Naive thymus-derived CD8-positive, alpha-beta T cell (primary cell): ENCODE data around the gene P4HA2. TPM values are rescaled to one million over a fixed set of nuclear protein-coding genes. Genes with fewer than 3 reads are reported as not detected.

Experiments
- ATAC-seq, 2 donors: fragments of 150-1000 bp; cut with Tn5 transposase in 1 of 2; sonication (Bioruptor Pico), chemical (Tn5 transposase) in 1 of 2; 1 replicate in 1 of 2; 2 replicates in 1 of 2; pipeline ENCODE4 v1.10.0; 2021; ENCODE audit warnings: mild to moderate bottlenecking in 2 of 2, moderate library complexity in 2 of 2
- POLR2A ChIA-PET: fragments of 350-600 bp; sonication (Branson Sonifier 250); formaldehyde crosslinking; loops from one replicate; lab custom pipeline; 2021; ENCODE audit warnings: antibody characterized with exemption; lab: Charles Lee
- DNase-seq, 10 donors: peaks; one replicate each; pipeline versions ENCODE4 v3.0.0 to v3.0.0-alpha.2; 2020 to 2022
- H3K27ac Mint-ChIP-seq, 10 donors: one replicate each; pipeline ENCODE4 v1.8.0; 2020 to 2022; ENCODE audit warnings: mild to moderate bottlenecking in 10 of 10, mixed read lengths in 10 of 10, moderate library complexity in 4 of 10, inconsistent platforms in 1 of 10
- H3K27me3 Mint-ChIP-seq, 5 donors: one replicate each; pipeline ENCODE4 v1.8.0; 2021 to 2022; ENCODE audit warnings: mixed read lengths in 5 of 5
- H3K36me3 Mint-ChIP-seq, 3 donors: one replicate each; pipeline ENCODE4 v1.8.0; 2020 to 2022; ENCODE audit warnings: mixed read lengths in 3 of 3, mild to moderate bottlenecking in 2 of 3, inconsistent platforms in 1 of 3
- H3K4me1 Mint-ChIP-seq, 4 donors: one replicate each; pipeline ENCODE4 v1.8.0; 2021 to 2022; ENCODE audit warnings: mixed read lengths in 4 of 4
- H3K4me3 Mint-ChIP-seq, 10 donors: one replicate each; pipeline ENCODE4 v1.8.0; 2020 to 2022; ENCODE audit warnings: mild to moderate bottlenecking in 10 of 10, mixed read lengths in 10 of 10, moderate library complexity in 6 of 10, inconsistent platforms in 1 of 10
- H3K9me3 Mint-ChIP-seq, 9 donors: one replicate each; pipeline ENCODE4 v1.8.0; 2020 to 2022; ENCODE audit warnings: mixed read lengths in 9 of 9, mild to moderate bottlenecking in 3 of 9, inconsistent platforms in 1 of 9, moderate library complexity in 1 of 9
- polyA plus RNA-seq, 3 donors: library from polyadenylated mRNA; unstranded; fragments of 300-500 nt; fragmentation: Illumina TruSeq; gene quantifications; one replicate each; pipeline ENCODE4 v1.2.3, GENCODE V29; 2021
- total RNA-seq, 8 experiments: library from RNA in 2 of 8; stranded (reverse) in 2 of 8; gene quantifications; one replicate each; pipeline ENCODE4 v1.2.3 and lab custom pipeline; 2021 to 2026

The P4HA2 gene
- total RNA-seq (not detected), polyA plus RNA-seq (1 to 10 TPM in 1 of 3 donors, not detected in 2; 1.2 TPM), total RNA-seq (lab: John Stamatoyannopoulos, UW) (0.07 to 1.5 (median 0.57) reads per million in 6 experiments)

DNA sequence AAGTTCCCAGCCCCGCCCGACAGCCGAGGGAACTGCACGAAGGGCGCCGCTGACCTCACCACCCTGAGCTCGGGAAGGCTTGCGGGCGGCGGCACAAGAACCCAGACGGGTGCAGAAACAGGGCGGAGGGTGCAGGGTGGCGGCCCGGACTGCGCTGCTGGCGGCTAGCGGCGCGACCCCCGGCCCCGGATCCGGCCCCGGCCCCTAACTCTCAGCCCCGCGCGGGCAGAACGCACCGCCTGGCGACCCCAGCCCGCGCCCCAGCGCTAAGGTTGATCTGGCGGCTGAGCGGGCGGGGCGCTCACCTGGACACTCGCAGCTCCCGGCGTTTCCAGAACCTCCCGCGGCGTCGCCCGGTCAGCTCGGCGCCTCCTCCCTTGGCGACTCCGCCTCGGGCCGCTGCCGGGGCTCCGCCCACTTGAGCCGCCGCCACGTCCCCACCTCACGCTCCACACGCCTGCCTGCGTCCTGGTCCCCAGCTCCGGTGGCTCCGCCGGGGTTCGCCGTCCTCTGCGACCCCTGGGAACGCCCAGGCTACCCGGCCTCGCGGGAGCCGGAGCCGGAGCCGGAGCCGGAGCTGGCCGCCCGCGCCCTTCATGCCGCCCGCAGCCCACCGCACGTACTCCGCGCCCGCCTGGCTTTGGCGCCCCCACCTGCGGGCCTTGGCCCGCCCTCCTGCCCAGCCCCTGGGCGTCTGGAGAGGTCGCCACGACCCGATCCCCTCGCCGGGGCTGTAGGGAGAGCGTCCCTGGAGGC lies at the start of gene P4HA2:
P4HA2 (minus strand) TSS at position 369 of the 756 bp plus-strand sequence. CDS start 9,227 bp downstream, outside the sequence.
- Mint-ChIP-seq H3K4me1 (peaks cover 16 to 43% (median 23%) of the 10 kb centered on the region in 4 donors), H3K27ac (no peak within 1 kb of the TSS), H3K27me3 (peaks cover 19 to 51% (median 48%) of the 10 kb centered on the region in 5 donors), H3K9me3 (no peaks in the 10 kb centered on the region), H3K36me3 (peaks cover 0 to 7% (median 0%) of the 10 kb centered on the region in 3 donors), H3K4me3 (peak within 1 kb of the TSS in 9 of 10 donors; percentile 35 to 80 (median 53))
- ATAC-seq (peak; percentile 36 to 71), DNase-seq (peak in 4 of 10 donors; percentile 4 to 61 (median 6))
- POLR2A ChIA-PET, result no interaction called here

- peaks cover 5 to 10% (median 7%) of the 10 kb centered on the region in 4 donors for H3K4me1 Mint-ChIP-seq
- no peak for ATAC-seq
- H3K27ac Mint-ChIP-seq, result no peak overlapping the region
- POLR2A ChIA-PET, result no interaction called here
- H3K4me3 Mint-ChIP-seq, result no peak overlapping the region
- no peaks in the 10 kb centered on the region for H3K9me3 Mint-ChIP-seq
- H3K36me3 Mint-ChIP-seq, result no peaks in the 10 kb centered on the region
- H3K27me3 Mint-ChIP-seq, result peaks cover 0 to 36% (median 17%) of the 10 kb centered on the region in 5 donors
- no peak for DNase-seq
Measured at GRCh38 chr5:132277256-132277655, 49.6 kb upstream of the P4HA2 start.

GRCh38 chr5:132275367-132276220 lies 47.9 kb upstream of the P4HA2 start:
- ATAC-seq (no peak), DNase-seq (no peak)
- peaks cover 13 to 19% (median 14%) of the 10 kb centered on the region in 4 donors for H3K4me1 Mint-ChIP-seq
- peaks cover 0 to 37% (median 20%) of the 10 kb centered on the region in 5 donors for H3K27me3 Mint-ChIP-seq
- peak overlapping the region in 1 of 10 donors; percentile 36 for H3K4me3 Mint-ChIP-seq
- no peak overlapping the region for H3K27ac Mint-ChIP-seq
- H3K9me3 Mint-ChIP-seq, result no peaks in the 10 kb centered on the region
- POLR2A ChIA-PET, result no interaction called here
- no peaks in the 10 kb centered on the region for H3K36me3 Mint-ChIP-seq

DNA sequence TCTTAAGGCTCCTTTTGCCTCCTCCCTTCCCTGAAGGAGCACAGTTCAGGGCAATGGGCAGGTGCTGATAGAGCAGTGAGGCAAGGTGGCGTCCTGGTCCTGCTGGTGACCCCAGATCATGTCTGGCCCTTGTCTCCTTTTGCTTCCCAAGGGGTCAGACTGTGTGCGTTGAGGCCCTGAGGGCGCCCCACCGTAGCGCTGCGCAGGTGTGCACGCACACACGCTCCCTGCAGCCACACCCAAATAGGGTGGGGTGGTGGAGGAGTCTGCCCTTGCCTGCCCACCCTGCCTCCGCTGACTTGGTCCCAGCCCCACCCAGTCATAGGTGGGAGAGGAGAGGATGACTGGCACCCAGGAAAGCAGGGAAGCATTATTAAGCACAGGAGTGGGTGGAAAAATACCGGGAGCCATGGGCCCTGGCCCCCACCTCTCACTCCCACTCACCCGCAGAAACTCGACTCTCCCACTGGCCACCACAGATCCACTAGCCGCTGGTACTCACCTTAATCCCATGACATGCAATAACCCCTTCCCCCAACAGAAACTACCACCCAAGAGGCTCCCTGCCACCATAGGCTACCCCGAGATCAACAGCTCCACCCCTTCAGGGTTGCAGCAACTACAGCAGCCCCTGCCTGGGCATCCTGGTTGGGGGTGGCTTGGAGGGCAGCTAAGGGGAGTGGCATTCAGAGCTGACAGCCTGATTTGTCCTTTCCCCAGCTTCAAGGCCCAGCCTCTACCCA lies 46.6 kb upstream of the P4HA2 start:
- DNase-seq (no peak), ATAC-seq (no peak)
- Mint-ChIP-seq H3K27me3 (peaks cover 0 to 37% (median 18%) of the 10 kb centered on the region in 5 donors), H3K36me3 (no peaks in the 10 kb centered on the region), H3K4me1 (peaks cover 12 to 19% (median 13%) of the 10 kb centered on the region in 4 donors), H3K27ac (no peak overlapping the region), H3K4me3 (no peak overlapping the region), H3K9me3 (no peaks in the 10 kb centered on the region)
- POLR2A ChIA-PET, result interaction anchor here (0.6 kb wide), 1 partner anchor 989 kb away, joined by 4 read pairs; no protein-coding TSS in a partner anchor

GRCh38 chr5:132273631-132274030 lies 46.0 kb upstream of the P4HA2 start:
- no peaks in the 10 kb centered on the region for H3K36me3 Mint-ChIP-seq
- peak overlapping the region in 1 of 10 donors; percentile 1 for H3K4me3 Mint-ChIP-seq
- no peak overlapping the region for H3K27ac Mint-ChIP-seq
- peaks cover 12 to 19% (median 13%) of the 10 kb centered on the region in 4 donors for H3K4me1 Mint-ChIP-seq
- POLR2A ChIA-PET, result interaction anchor here (0.6 kb wide), 1 partner anchor 988 kb away, joined by 4 read pairs; no protein-coding TSS in a partner anchor
- no peaks in the 10 kb centered on the region for H3K9me3 Mint-ChIP-seq
- peaks cover 0 to 37% (median 18%) of the 10 kb centered on the region in 5 donors for H3K27me3 Mint-ChIP-seq
- no peak for DNase-seq
- no peak for ATAC-seq

GRCh38 chr5:132272311-132273210 lies 44.9 kb upstream of the P4HA2 start:
- Mint-ChIP-seq H3K4me1 (peaks cover 12 to 19% (median 13%) of the 10 kb centered on the region in 4 donors), H3K27ac (peak overlapping the region in 3 of 10 donors; percentile 44 to 71 (median 60)), H3K9me3 (no peaks in the 10 kb centered on the region), H3K36me3 (no peaks in the 10 kb centered on the region), H3K27me3 (peaks cover 0 to 37% (median 18%) of the 10 kb centered on the region in 5 donors), H3K4me3 (peak overlapping the region in 6 of 10 donors; percentile 23 to 64 (median 52))
- POLR2A ChIA-PET, result no interaction called here
- ATAC-seq, result peak; percentile 42 to 61
- peak; percentile 35 to 79 (median 58) for DNase-seq

DNA sequence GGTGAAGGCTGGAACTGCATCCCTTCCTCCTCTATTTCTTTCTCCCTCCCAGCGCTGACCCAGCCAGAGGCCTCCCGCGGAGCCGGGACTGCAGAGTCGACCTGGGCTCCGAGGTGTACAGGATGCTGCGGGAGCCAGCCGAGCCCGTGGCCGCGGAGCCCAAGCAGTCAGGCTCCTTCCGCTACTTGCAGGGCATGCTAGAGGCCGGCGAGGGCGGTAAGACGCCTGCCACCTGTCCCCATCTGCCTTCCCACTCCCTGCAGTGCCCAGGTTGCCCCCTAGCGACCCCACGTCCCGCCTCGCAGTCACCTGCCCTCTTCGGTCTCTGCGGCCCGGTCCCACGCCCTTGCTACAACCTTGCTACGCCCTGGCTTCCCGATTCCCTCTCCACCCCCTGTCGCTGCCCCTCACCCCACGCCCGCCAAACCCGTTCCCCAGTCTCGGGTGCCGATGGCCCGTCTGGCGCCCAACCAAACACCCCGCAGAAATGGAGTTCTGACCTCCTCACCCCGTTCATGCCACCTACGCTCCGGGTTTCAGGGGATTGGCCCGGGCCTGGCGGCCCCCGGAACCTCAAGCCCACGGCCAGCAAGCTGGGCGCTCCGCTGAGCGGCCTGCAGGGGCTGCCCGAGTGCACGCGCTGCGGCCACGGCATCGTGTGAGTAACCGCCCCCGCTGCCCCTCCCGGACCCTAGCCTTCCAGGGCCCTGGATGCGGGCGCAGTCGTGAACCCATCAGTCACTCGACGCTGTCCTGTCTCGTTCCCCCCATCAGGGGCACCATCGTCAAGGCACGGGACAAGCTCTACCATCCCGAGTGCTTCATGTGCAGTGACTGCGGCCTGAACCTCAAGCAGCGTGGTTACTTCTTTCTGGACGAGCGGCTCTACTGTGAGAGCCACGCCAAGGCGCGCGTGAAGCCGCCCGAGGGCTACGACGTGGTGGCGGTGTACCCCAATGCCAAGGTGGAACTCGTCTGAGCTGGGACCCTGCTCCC lies 43.9 kb upstream of the P4HA2 start:
- H3K27ac Mint-ChIP-seq, result peak overlapping the region in 2 of 10 donors; percentile 44 to 71
- peaks cover 0 to 37% (median 17%) of the 10 kb centered on the region in 5 donors for H3K27me3 Mint-ChIP-seq
- POLR2A ChIA-PET, result no interaction called here

GRCh38 chr5:132270706-132271105 lies 43.1 kb upstream of the P4HA2 start:
- H3K9me3 Mint-ChIP-seq, result no peaks in the 10 kb centered on the region
- no peak for ATAC-seq
- peak overlapping the region in 5 of 10 donors; percentile 25 to 75 (median 64) for H3K4me3 Mint-ChIP-seq
- H3K36me3 Mint-ChIP-seq, result no peaks in the 10 kb centered on the region
- peaks cover 0 to 35% (median 16%) of the 10 kb centered on the region in 5 donors for H3K27me3 Mint-ChIP-seq
- POLR2A ChIA-PET, result no interaction called here
- no peak overlapping the region for H3K27ac Mint-ChIP-seq
- peaks cover 12 to 19% (median 13%) of the 10 kb centered on the region in 4 donors for H3K4me1 Mint-ChIP-seq
- DNase-seq, result no peak

More for the DNA sequence above, 43.9 kb upstream of the P4HA2 start:
- no peaks in the 10 kb centered on the region for H3K36me3 Mint-ChIP-seq
- H3K9me3 Mint-ChIP-seq, result no peaks in the 10 kb centered on the region
- ATAC-seq (peak; percentile 60 to 80), DNase-seq (peak in 2 of 10 donors; percentile 21 to 66)
- H3K4me1 Mint-ChIP-seq, result peaks cover 12 to 19% (median 13%) of the 10 kb centered on the region in 4 donors
- peak overlapping the region; percentile 20 to 75 (median 66) for H3K4me3 Mint-ChIP-seq

- no peaks in the 10 kb centered on the region for H3K36me3 Mint-ChIP-seq
- no peak overlapping the region for H3K27ac Mint-ChIP-seq
- H3K9me3 Mint-ChIP-seq, result no peaks in the 10 kb centered on the region
- DNase-seq (no peak), ATAC-seq (no peak)
- POLR2A ChIA-PET, result no interaction called here
- H3K27me3 Mint-ChIP-seq, result peaks cover 0 to 31% (median 13%) of the 10 kb centered on the region in 5 donors
- peaks cover 12 to 19% (median 13%) of the 10 kb centered on the region in 4 donors for H3K4me1 Mint-ChIP-seq
- no peak overlapping the region for H3K4me3 Mint-ChIP-seq
Measured at GRCh38 chr5:132270335-132270665, 42.6 kb upstream of the P4HA2 start.

- Mint-ChIP-seq H3K4me3 (peak overlapping the region in 1 of 10 donors; percentile 12), H3K4me1 (peaks cover 12 to 19% (median 13%) of the 10 kb centered on the region in 4 donors), H3K27me3 (peaks cover 0 to 26% (median 12%) of the 10 kb centered on the region in 5 donors), H3K9me3 (no peaks in the 10 kb centered on the region), H3K27ac (no peak overlapping the region), H3K36me3 (no peaks in the 10 kb centered on the region)
- POLR2A ChIA-PET, result no interaction called here
- ATAC-seq, result no peak
- no peak for DNase-seq
Measured at GRCh38 chr5:132269635-132270334, 42.1 kb upstream of the P4HA2 start.
